ENCODE data around the gene PLAAT4.

PLAAT4 gene

DNA sequence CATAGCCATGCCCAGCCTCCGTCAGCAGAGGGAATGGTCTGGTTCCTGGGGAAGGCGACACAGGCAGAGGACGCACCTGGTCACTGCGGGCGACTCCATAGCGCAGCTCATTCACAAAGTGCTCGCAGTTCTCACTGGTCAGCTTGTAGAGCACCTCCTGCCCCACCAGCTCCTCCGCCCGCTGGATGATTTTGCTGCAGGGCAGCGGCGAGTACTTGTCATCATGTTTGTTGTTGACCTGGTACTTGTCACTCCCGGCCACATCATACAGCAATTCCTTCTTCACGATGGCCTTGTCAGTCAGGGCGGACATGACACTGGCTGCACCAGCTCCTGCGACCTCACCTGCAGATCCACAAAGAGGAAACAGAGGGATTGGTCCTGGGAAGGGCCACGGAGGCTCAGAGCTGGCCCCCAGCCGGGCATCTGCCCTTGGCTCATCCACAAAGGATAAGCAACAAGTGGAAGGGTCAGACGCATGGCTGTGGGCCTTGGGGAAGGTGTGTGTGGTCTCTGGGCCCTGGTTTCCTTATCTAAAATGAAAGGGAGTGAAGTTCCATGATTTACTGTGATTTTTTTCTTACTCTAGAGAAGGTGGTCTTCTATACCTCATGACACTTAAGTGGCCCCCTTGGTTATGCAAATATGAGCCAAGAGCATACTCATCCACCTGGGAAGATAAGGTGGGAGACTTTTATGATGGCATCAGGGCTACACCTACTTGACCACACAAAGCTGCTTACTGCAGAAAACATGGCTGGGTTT is 53.6 kb downstream of the PLAAT4 start:
- Histone ChIP-seq H3K4me1 (ENCODE audit: insufficient read depth, insufficient read length) (no peaks in the 10 kb centered on the region), H3K4me3 (ENCODE audit: insufficient read length, low read depth) (no peak overlapping the region), H3K9ac (ENCODE audit: insufficient read length, low read depth) (no peak overlapping the region), H3K27me3 (ENCODE audit: insufficient read depth, insufficient read length) (no peaks in the 10 kb centered on the region), H3K36me3 (ENCODE audit: insufficient read depth, insufficient read length, low read length) (no peaks in the 10 kb centered on the region), H3K9me3 (ENCODE audit: insufficient read depth, low read length) (no peaks in the 10 kb centered on the region)
- no peak for DNase-seq (ENCODE audit: low read depth, low spot score)
- no peak for TF ChIP-seq ZNF274 (IDR thresholded peaks at IDR 0.05; ENCODE audit: low read depth, low read length)
- no peak for TF ChIP-seq YY1 (IDR thresholded peaks at IDR 0.05; ENCODE audit: insufficient read depth, insufficient read length)
- TF ChIP-seq SUZ12 (IDR thresholded peaks at IDR 0.05; ENCODE audit: extremely low read depth, insufficient read depth, insufficient read length), result no peak

- Histone ChIP-seq H3K4me1 (ENCODE audit: insufficient read depth, insufficient read length) (no peaks in the 10 kb centered on the region), H3K9ac (ENCODE audit: insufficient read length, low read depth) (no peak overlapping the region), H3K27me3 (ENCODE audit: insufficient read depth, insufficient read length) (no peaks in the 10 kb centered on the region), H3K9me3 (ENCODE audit: insufficient read depth, low read length) (no peaks in the 10 kb centered on the region), H3K36me3 (ENCODE audit: insufficient read depth, insufficient read length, low read length) (no peaks in the 10 kb centered on the region), H3K4me3 (ENCODE audit: insufficient read length, low read depth) (no peak overlapping the region)
- no peak for DNase-seq (ENCODE audit: low read depth, low spot score)
- TF ChIP-seq SUZ12 (IDR thresholded peaks at IDR 0.05; ENCODE audit: extremely low read depth, insufficient read depth, insufficient read length) (no peak), ZNF274 (IDR thresholded peaks at IDR 0.05; ENCODE audit: low read depth, low read length) (no peak), YY1 (IDR thresholded peaks at IDR 0.05; ENCODE audit: insufficient read depth, insufficient read length) (no peak)
Measured at GRCh38 chr11:63592975-63593395, 56.4 kb downstream of the PLAAT4 start.

- no peak for TF ChIP-seq YY1 (IDR thresholded peaks at IDR 0.05; ENCODE audit: insufficient read depth, insufficient read length)
- no peak for TF ChIP-seq SUZ12 (IDR thresholded peaks at IDR 0.05; ENCODE audit: extremely low read depth, insufficient read depth, insufficient read length)
- no peak for TF ChIP-seq ZNF274 (IDR thresholded peaks at IDR 0.05; ENCODE audit: low read depth, low read length)
- no peak for DNase-seq (ENCODE audit: low read depth, low spot score)
Measured at GRCh38 chr11:63595296-63595695, 58.7 kb downstream of the PLAAT4 start.

More at GRCh38 chr11:63595296-63595695, 58.7 kb downstream of the PLAAT4 start:
- Histone ChIP-seq H3K9ac (ENCODE audit: insufficient read length, low read depth) (no peak overlapping the region), H3K9me3 (ENCODE audit: insufficient read depth, low read length) (no peaks in the 10 kb centered on the region), H3K4me1 (ENCODE audit: insufficient read depth, insufficient read length) (no peaks in the 10 kb centered on the region), H3K36me3 (ENCODE audit: insufficient read depth, insufficient read length, low read length) (no peaks in the 10 kb centered on the region), H3K27me3 (ENCODE audit: insufficient read depth, insufficient read length) (no peaks in the 10 kb centered on the region), H3K4me3 (ENCODE audit: insufficient read length, low read depth) (no peak overlapping the region)

Measured in NT2/D1 (cell line).